ENCODE data around the gene MAP2K1. TPM values are rescaled to one million over a fixed set of nuclear protein-coding genes. Genes with fewer than 3 reads are reported as not detected.

MAP2K1 gene
- total RNA-seq, 1 experiment from 2014 or later, result 56.8 TPM

- H3K27me3 ChIP-seq (replicated peaks; ENCODE audit: insufficient read depth, low read depth, low read length, poor library complexity), result no peaks in the 10 kb centered on the region
- no peak overlapping the region for H3K27ac ChIP-seq (ENCODE audit: low read depth, low read length, poor library complexity, severe bottlenecking)
- intact Hi-C loops (cut with micrococcal nuclease; ENCODE audit: unreplicated experiment), result no loop called here
- CTCF ChIA-PET, result no interaction called here
- POLR2A ChIA-PET (ENCODE audit: low non-redundant PET), result no interaction called here
- BruUV-seq (replicated peaks), result no TSS peak
- DNase-seq (ENCODE audit: low spot score), result no peak
- H3K4me3 ChIP-seq (ENCODE audit: low read depth, low read length, poor library complexity, severe bottlenecking), result no peak overlapping the region
- TF ChIP-seq EZH2 (IDR thresholded peaks at IDR 0.05; ENCODE audit: borderline replicate concordance, low read depth, low read length, poor library complexity, severe bottlenecking) (no peak), CTCF (conservative IDR thresholded peaks at IDR 0.05; ENCODE audit: low read depth, low read length) (no peak)
- H3K9me3 ChIP-seq (ENCODE audit: low read depth, low read length, poor library complexity, severe bottlenecking), result peaks cover 6% of the 10 kb centered on the region
- no peaks in the 10 kb centered on the region for H3K36me3 ChIP-seq (ENCODE audit: insufficient read depth, low read length, poor library complexity, severe bottlenecking)
- no peaks in the 10 kb centered on the region for H3K4me1 ChIP-seq (ENCODE audit: insufficient read depth, low read length, poor library complexity, severe bottlenecking)
Measured at GRCh38 chr15:66417736-66418135, 31.0 kb downstream of the MAP2K1 start.

DNA sequence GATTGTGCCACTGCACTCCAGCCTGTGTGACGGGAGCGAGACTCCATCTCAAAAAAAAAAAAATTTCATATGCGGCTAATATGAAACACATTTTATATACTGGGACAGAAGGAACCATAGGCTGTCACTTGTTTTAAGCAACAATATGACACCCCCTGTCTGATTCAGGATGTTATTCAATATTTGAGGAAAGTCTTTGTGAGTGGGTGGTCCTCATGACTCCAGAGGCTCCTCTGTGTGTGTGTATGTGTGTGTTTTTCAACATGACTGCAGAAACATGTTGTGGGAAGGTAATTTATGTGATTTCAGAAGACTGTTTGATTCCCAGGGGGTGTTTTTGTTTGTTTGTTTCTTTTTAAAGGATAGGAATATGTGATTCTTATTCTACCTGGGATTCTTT, 32.8 kb downstream of the MAP2K1 start:
- no peaks in the 10 kb centered on the region for H3K4me1 ChIP-seq (ENCODE audit: insufficient read depth, low read length, poor library complexity, severe bottlenecking)
- no peak overlapping the region for H3K4me3 ChIP-seq (ENCODE audit: low read depth, low read length, poor library complexity, severe bottlenecking)
- no peak for DNase-seq (ENCODE audit: low spot score)
- ChIA-PET POLR2A (ENCODE audit: low non-redundant PET) (no interaction called here), CTCF (no interaction called here)
- no peaks in the 10 kb centered on the region for H3K36me3 ChIP-seq (ENCODE audit: insufficient read depth, low read length, poor library complexity, severe bottlenecking)
- no peaks in the 10 kb centered on the region for H3K27me3 ChIP-seq (replicated peaks; ENCODE audit: insufficient read depth, low read depth, low read length, poor library complexity)
- no peaks in the 10 kb centered on the region for H3K9me3 ChIP-seq (ENCODE audit: low read depth, low read length, poor library complexity, severe bottlenecking)
- H3K27ac ChIP-seq (ENCODE audit: low read depth, low read length, poor library complexity, severe bottlenecking), result no peak overlapping the region
- no TSS peak for BruUV-seq (replicated peaks)
- intact Hi-C loops (cut with micrococcal nuclease; ENCODE audit: unreplicated experiment), result no loop called here
- no peak for TF ChIP-seq EZH2 (IDR thresholded peaks at IDR 0.05; ENCODE audit: borderline replicate concordance, low read depth, low read length, poor library complexity, severe bottlenecking)
- TF ChIP-seq CTCF (conservative IDR thresholded peaks at IDR 0.05; ENCODE audit: low read depth, low read length), result no peak

DNA sequence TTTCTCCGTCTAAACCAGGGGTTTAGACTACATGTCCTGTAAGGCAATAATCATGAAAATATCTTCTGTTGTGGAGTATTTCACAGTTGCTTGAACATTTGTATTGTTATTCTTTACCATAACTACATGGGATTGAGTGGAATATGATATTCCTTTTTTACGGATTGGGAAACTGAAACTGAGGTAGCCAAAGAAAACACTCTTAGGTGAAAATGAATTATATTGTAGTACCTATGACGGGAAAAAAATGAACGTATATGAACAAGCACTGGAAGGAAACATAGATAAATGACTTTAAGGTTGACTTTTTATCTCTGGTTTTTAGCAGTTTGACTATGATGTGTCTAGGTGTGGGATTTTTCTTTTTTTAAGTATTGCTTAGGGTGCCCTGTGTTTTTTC, 35.6 kb downstream of the MAP2K1 start:
- Histone ChIP-seq H3K4me3 (ENCODE audit: low read depth, low read length, poor library complexity, severe bottlenecking) (no peak overlapping the region), H3K9me3 (ENCODE audit: low read depth, low read length, poor library complexity, severe bottlenecking) (no peaks in the 10 kb centered on the region), H3K4me1 (ENCODE audit: insufficient read depth, low read length, poor library complexity, severe bottlenecking) (no peaks in the 10 kb centered on the region), H3K27me3 (replicated peaks; ENCODE audit: insufficient read depth, low read depth, low read length, poor library complexity) (no peaks in the 10 kb centered on the region), H3K27ac (ENCODE audit: low read depth, low read length, poor library complexity, severe bottlenecking) (no peak overlapping the region), H3K36me3 (ENCODE audit: insufficient read depth, low read length, poor library complexity, severe bottlenecking) (no peaks in the 10 kb centered on the region)
- DNase-seq (ENCODE audit: low spot score), result no peak
- intact Hi-C loops (cut with micrococcal nuclease; ENCODE audit: unreplicated experiment), result no loop called here
- ChIA-PET CTCF (no interaction called here), POLR2A (ENCODE audit: low non-redundant PET) (no interaction called here)
- TF ChIP-seq CTCF (conservative IDR thresholded peaks at IDR 0.05; ENCODE audit: low read depth, low read length) (no peak), EZH2 (IDR thresholded peaks at IDR 0.05; ENCODE audit: borderline replicate concordance, low read depth, low read length, poor library complexity, severe bottlenecking) (no peak)
- BruUV-seq (replicated peaks), result no TSS peak

Measured in A673 (cell line).